OCI-LY7 (cell line): ENCODE data around the gene KIAA0513.

Experiments used
- CTCF ChIP-seq: fragments of 200-600 bp; sonication (generic); conservative IDR thresholded peaks from 2 replicates; pipeline ENCODE4 v1.5.1; 2014; ENCODE audit warnings: mild to moderate bottlenecking, antibody characterized with exemption, low read length, moderate library complexity, mixed read lengths
- EZH2phosphoT487 ChIP-seq: fragments of 200-600 bp; sonication (generic); IDR thresholded peaks from 2 replicates; pipeline ENCODE4 v1.6.1; 2018; ENCODE audit warnings: low read depth, borderline replicate concordance, mild to moderate bottlenecking, mixed run types, antibody characterized with exemption, low read length, moderate library complexity, mixed read lengths

- TF ChIP-seq CTCF: no peak
- TF ChIP-seq EZH2phosphoT487: no peak
Measured at GRCh38 chr16:85092851-85093250, 65.3 kb downstream of the KIAA0513 start.
